Bronchial epithelial cell (primary cell): ENCODE results near the gene TNS3. TPM values are rescaled to one million over a fixed set of nuclear protein-coding genes. Genes with fewer than 3 reads are reported as not detected.

Experiments
- DNase-seq: peaks from one replicate; pipeline ENCODE4 v3.0.0-alpha.2; 2010; ENCODE audit warnings: low read depth
- FAIRE-seq: peaks from 2 replicates; lab custom pipeline; 2011; peaks lifted over from hg19 to GRCh38; lab: Jason Lieb, UNC
- H3K27me3 ChIP-seq: 2 replicates; pipeline ENCODE4 v1.5.1; 2011; ENCODE audit warnings: low read length; ENCODE audit not compliant: control insufficient read depth, insufficient read depth
- H3K36me3 ChIP-seq: 2 replicates; pipeline ENCODE4 v1.5.1; 2011; ENCODE audit warnings: low read length; ENCODE audit not compliant: control insufficient read depth, insufficient read depth
- H3K4me3 ChIP-seq: 2 replicates; pipeline ENCODE4 v1.5.1; 2011; ENCODE audit warnings: mild to moderate bottlenecking, low read depth, low read length, control low read depth
- CTCF ChIP-seq: IDR thresholded peaks from 2 replicates; pipeline ENCODE4 v1.5.1; 2011; ENCODE audit warnings: mild to moderate bottlenecking, moderate library complexity, low read length, control low read depth, inconsistent platforms; ENCODE audit not compliant: insufficient read depth, severe bottlenecking
- total RNA-seq: library from RNA; depleted of rRNA; stranded (reverse); fragments of >200 nt; gene quantifications from 2 replicates; pipeline ENCODE4 v1.2.1, GENCODE V29; 2014

The TNS3 gene
- total RNA-seq, 1 donor from 2014 or later = 2.6 TPM

GRCh38 chr7:47584536-47584895, 2.6 kb upstream of the TNS3 start:
- Histone ChIP-seq H3K27me3 (no peaks in the 10 kb centered on the region), H3K36me3 (no peaks in the 10 kb centered on the region), H3K4me3 (no peak overlapping the region)
- no peak for FAIRE-seq
- no peak for TF ChIP-seq CTCF
- no peak for DNase-seq

- Histone ChIP-seq H3K4me3 (no peak overlapping the region), H3K36me3 (no peaks in the 10 kb centered on the region), H3K27me3 (no peaks in the 10 kb centered on the region)
- no peak for TF ChIP-seq CTCF
- DNase-seq = no peak
- peak; percentile 72 for FAIRE-seq
These were observed 2.0 kb upstream of the TNS3 start for GRCh38 chr7:47583739-47584535.

DNA sequence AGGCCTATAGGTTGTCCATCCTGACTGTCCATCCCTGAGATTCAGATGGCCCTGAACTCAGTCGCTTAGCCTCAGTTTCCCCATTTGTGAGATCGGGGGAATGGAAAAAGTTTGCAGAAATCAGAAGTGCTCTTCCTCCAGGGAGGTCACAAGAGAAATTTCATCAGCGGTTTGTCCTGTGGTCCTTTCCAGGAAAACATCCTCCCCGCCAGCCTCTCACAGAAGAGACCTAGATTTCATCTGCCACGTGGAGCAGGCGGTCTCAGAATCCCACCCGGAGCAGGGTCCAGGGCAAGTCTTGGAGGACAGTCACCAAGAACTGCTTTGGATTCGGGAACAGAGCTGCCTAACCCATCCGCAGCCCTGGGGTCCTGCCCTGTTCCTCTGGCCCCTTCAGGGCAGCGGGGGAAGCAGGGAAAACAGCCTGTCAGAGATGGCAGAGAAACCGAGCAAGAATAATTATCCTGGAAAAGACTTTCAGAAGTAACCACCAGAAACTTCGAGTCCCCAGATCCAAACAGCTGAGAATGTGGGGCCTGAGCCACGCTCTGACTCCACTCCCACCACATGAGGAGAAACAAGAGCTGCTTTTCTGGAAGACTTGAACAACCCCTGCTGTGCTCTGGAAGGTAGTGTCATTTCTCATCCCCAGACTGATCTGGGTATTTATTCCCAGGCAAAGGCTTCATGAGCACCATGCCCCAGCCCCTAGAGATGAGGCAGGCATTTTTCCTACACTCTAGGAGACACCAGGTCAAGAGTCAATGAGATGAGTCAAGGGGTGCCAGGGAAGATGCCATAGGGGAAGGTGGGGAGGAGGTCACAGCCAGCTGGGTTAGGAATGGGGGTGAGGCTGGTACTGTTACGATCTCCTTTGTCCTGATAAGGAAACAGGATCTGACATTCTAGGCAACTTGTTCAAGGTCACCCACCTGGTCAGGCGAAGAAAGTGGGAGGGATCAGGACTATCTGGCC, 1.1 kb upstream of the TNS3 start:
- FAIRE-seq = no peak
- Histone ChIP-seq H3K4me3 (no peak overlapping the region), H3K27me3 (no peaks in the 10 kb centered on the region), H3K36me3 (no peaks in the 10 kb centered on the region)
- DNase-seq = no peak
- no peak for TF ChIP-seq CTCF

DNA sequence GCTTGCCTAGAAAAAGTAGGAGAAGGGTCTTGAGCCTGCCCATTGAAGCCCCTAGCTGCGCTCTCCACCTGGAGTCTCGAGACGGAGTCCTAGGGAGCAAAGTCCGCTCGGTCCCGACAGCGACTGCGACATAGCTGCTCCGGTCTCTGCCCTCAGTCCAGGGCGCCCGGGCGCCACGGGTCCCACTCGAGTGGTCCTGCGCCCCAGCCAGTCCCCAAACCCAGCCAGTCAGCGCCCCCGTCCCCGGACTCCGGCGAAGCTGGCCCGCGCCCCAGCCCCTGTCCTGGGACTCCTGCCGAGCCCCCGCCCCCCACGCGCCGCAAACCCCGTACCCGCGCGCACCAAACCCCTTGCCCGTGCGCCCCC, 490 bp downstream of the TNS3 start:
- Histone ChIP-seq H3K36me3 (no peaks in the 10 kb centered on the region), H3K4me3 (peak overlapping the region; percentile 62), H3K27me3 (no peaks in the 10 kb centered on the region)
- FAIRE-seq = no peak
- TF ChIP-seq CTCF = no peak
- no peak for DNase-seq

- Histone ChIP-seq H3K27me3 (no peaks in the 10 kb centered on the region), H3K4me3 (peak overlapping the region; percentile 62), H3K36me3 (no peaks in the 10 kb centered on the region)
- FAIRE-seq (no peak), DNase-seq (no peak)
- no peak for TF ChIP-seq CTCF
These were observed 1.0 kb downstream of the TNS3 start for GRCh38 chr7:47580811-47581331.
